Testis (tissue), 3 donors: ENCODE results near the gene SETD2. TPM values are rescaled to one million over a fixed set of nuclear protein-coding genes. Genes with fewer than 3 reads are reported as not detected.

ENCODE experiments used
- DNase-seq: peaks from one replicate; pipeline ENCODE4 v3.0.0-alpha.2; 2019
- H3K27ac ChIP-seq, 2 donors: fragments of 200-600 bp; sonication (generic); one replicate each; pipeline ENCODE4 v1.5.1; 2019
- H3K27me3 ChIP-seq: fragments of 200-600 bp; sonication (generic); one replicate; pipeline ENCODE4 v1.5.1; 2019
- H3K36me3 ChIP-seq: fragments of 200-600 bp; sonication (generic); one replicate; pipeline ENCODE4 v1.5.1; 2017; ENCODE audit warnings: low read depth; ENCODE audit errors: missing control alignments
- H3K4me1 ChIP-seq: fragments of 200-600 bp; sonication (generic); one replicate; pipeline ENCODE4 v1.5.1; 2019
- H3K4me3 ChIP-seq, 2 donors: fragments of 200-600 bp; sonication (generic); one replicate each; pipeline ENCODE4 v1.5.1; 2017 to 2019
- H3K9me3 ChIP-seq: fragments of 200-600 bp; sonication (generic); one replicate; pipeline ENCODE4 v1.5.1; 2017
- POLR2A ChIP-seq: fragments of 450-650 bp; IDR thresholded peaks from one replicate; pipeline ENCODE4 v1.6.1; 2017; ENCODE audit warnings: antibody characterized with exemption, mild to moderate bottlenecking, moderate library complexity
- WGBS, 2 donors: methylation state at CpG; one replicate each; pipeline ENCODE4 v1.1.5; 2018; 5-methylcytosine and 5-hydroxymethylcytosine counted together
- intact Hi-C: fragments of 100-400 bp; cut with DNase I; formaldehyde crosslinking; loops from one replicate; pipeline ENCODE4 v1.15.1; 2023; ENCODE audit warnings: low total_unique reads
- polyA plus RNA-seq: library from polyadenylated mRNA; stranded (reverse); fragments of 350-450 nt; fragmentation: Illumina TruSeq; extraction: RNeasy Lipid Tissue Mini Kit (QIAGEN cat#74804); gene quantifications from one replicate; pipeline ENCODE4 v1.2.3, GENCODE V29; 2014; ENCODE audit warnings: low read depth, low replicate concordance; ENCODE audit not compliant: insufficient read depth
- total RNA-seq, 2 donors: library from RNA; depleted of rRNA; stranded (reverse); fragments of >200 nt; gene quantifications; one replicate each; pipeline ENCODE4 v1.2.3, GENCODE V29; 2016
- TF ChIP-seq, protein P1 (sequence below), 3 experiments: fragments of 450-650 bp in 2 of 3; fragments of 200-600 bp in 1 of 3; sonication (generic) in 1 of 3; IDR thresholded peaks; one replicate each; pipeline ENCODE4 v1.5.1; 2016 to 2019; ENCODE audit warnings: antibody characterized with exemption in 3 of 3, mild to moderate bottlenecking in 2 of 3, moderate library complexity in 1 of 3

The SETD2 gene
- total and polyA plus RNA-seq, 3 donors from 2014 or later = 37.1 to 95.2 (median 76.7) TPM

DNA sequence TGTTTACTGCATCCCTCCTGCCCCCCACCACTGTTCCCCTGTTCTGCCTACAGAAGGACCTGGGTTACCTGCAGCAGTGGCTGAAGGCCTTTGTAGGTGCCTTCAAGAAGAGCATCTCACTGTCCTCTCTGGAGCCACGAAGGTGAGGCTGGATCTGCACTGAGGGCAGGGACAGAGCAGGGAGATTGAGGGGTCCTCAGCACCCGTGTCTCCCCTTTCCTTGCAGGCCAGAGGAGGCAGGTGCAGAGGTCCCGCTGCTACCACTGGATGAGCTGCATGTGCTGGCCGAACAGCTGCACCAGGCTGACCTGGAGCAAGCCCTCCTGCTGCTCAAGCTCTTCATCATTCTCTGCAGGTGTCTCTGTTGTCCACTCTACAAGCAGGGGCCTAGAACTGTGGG lies 175.3 kb downstream of the SETD2 start:
- H3K4me1 ChIP-seq = no peaks in the 10 kb centered on the region
- no peaks in the 10 kb centered on the region for H3K9me3 ChIP-seq
- intact Hi-C loops = no loop called here
- H3K36me3 ChIP-seq = no peaks in the 10 kb centered on the region
- 87 to 89% methylated on average over 4 of the region's 4 CpGs for WGBS, 2 donors
- H3K27me3 ChIP-seq = no peaks in the 10 kb centered on the region
- H3K4me3 ChIP-seq = no peak overlapping the region
- no peak overlapping the region for H3K27ac ChIP-seq
- TF ChIP-seq, protein P1, sequence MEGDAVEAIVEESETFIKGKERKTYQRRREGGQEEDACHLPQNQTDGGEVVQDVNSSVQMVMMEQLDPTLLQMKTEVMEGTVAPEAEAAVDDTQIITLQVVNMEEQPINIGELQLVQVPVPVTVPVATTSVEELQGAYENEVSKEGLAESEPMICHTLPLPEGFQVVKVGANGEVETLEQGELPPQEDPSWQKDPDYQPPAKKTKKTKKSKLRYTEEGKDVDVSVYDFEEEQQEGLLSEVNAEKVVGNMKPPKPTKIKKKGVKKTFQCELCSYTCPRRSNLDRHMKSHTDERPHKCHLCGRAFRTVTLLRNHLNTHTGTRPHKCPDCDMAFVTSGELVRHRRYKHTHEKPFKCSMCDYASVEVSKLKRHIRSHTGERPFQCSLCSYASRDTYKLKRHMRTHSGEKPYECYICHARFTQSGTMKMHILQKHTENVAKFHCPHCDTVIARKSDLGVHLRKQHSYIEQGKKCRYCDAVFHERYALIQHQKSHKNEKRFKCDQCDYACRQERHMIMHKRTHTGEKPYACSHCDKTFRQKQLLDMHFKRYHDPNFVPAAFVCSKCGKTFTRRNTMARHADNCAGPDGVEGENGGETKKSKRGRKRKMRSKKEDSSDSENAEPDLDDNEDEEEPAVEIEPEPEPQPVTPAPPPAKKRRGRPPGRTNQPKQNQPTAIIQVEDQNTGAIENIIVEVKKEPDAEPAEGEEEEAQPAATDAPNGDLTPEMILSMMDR (IDR thresholded peaks at IDR 0.05) = no peak
- TF ChIP-seq POLR2A = no peak
- DNase-seq = no peak

DNA sequence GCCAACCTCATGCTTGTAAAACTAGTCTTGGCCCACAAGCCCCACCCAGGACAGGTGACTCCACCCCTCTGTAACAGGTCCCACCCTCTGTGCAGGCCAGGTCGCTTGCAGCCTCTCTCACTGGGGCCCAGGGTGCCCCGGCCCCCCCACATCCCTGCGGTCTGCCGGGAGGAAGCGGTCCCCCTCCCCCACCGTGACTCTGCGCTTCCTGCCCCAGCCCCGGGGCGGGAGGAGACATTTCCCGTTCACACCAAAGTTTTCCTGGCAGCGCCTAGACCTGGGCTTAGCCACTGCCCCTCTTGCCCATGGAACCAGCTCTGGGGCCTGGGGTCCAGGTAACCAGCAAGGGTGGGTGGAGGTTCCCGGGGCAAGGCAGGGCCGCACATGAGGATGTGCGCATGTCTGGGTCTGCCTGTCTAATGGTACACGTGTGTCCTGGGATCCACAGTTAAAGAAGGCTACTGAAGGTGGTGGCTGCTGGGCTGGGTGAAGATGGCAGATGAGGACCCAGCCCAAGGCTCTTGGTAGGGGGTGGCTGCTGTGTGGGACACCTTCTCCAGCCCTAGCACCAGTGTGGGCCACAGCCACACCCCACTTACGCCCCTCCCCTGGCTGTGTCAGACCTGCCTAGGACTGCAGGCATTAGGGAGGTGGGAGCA lies 176.0 kb downstream of the SETD2 start:
- no peak overlapping the region for H3K4me3 ChIP-seq
- 70 to 85% methylated on average over 14 to 16 of the region's 16 CpGs for WGBS, 2 donors
- H3K9me3 ChIP-seq = no peaks in the 10 kb centered on the region
- intact Hi-C loops = no loop called here
- H3K36me3 ChIP-seq = no peaks in the 10 kb centered on the region
- H3K4me1 ChIP-seq = no peaks in the 10 kb centered on the region
- TF ChIP-seq POLR2A = no peak
- TF ChIP-seq, protein P1 (IDR thresholded peaks at IDR 0.05) = no peak
- DNase-seq = no peak
- no peak overlapping the region for H3K27ac ChIP-seq
- no peaks in the 10 kb centered on the region for H3K27me3 ChIP-seq

DNA sequence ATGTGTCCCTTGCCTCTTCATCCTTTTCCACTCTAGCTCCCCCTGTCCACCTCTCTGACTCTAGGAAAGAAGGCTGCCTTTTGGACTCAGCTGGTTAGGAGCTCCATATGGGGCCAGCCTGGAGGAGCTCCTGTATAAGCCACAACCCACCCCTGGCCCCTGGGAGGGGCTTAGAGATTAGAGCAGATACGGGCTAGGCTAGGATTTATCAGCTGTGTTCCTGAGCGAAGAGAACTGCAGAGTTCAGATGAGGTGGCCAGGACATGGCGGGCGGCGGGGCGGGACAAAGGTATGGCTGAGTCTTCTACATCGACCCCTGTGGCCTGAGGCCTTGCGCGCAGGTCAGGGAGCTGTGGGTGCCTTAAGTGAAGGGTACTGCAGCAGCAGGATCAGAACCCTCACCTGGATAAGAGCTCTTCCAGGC lies 176.6 kb downstream of the SETD2 start:
- H3K4me3 ChIP-seq = no peak overlapping the region
- H3K27ac ChIP-seq = no peak overlapping the region
- no peaks in the 10 kb centered on the region for H3K27me3 ChIP-seq
- DNase-seq = no peak
- no peaks in the 10 kb centered on the region for H3K9me3 ChIP-seq
- WGBS, 2 donors = 89 to 93% methylated on average over 9 of the region's 9 CpGs
- intact Hi-C loops = no loop called here
- no peak for TF ChIP-seq POLR2A
- TF ChIP-seq, protein P1 (IDR thresholded peaks at IDR 0.05) = no peak
- H3K36me3 ChIP-seq = no peaks in the 10 kb centered on the region
- no peaks in the 10 kb centered on the region for H3K4me1 ChIP-seq

DNA sequence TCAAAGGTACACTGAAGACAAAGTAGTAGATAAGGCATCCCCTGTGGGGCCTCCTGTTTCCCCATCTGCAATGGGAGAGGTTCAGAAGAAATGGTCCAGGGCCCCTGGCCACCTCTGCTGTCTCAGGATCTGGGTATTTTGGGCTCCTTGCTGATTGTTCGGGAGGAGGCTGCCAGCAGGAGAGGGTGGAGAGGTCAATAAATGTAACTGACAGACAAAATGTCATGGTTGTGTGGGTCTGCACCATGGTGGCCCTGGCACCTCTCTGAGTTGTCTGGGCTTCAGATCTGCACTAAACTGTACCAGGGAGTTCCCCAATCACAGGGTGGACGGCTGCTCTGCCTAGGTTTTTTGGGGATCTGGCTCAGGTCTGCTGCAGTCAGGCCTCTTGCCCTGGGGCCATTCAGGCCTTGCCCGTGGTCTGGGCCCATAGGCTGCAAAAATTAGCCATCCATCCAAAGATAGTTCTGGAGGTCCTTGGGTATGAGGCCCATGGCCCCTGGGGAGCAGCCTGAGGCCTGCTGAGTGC lies 177.1 kb downstream of the SETD2 start:
- intact Hi-C loops = no loop called here
- no peak for DNase-seq
- no peak overlapping the region for H3K27ac ChIP-seq
- no peak overlapping the region for H3K4me3 ChIP-seq
- TF ChIP-seq, protein P1 (IDR thresholded peaks at IDR 0.05) = no peak
- TF ChIP-seq POLR2A = no peak
- no peaks in the 10 kb centered on the region for H3K9me3 ChIP-seq
- 90 to 100% methylated on average over 2 to 3 of the region's 3 CpGs for WGBS, 2 donors
- H3K27me3 ChIP-seq = no peaks in the 10 kb centered on the region
- no peaks in the 10 kb centered on the region for H3K36me3 ChIP-seq
- no peaks in the 10 kb centered on the region for H3K4me1 ChIP-seq
